ENCODE data around the gene RPTOR.
"Not testable (repeated sequence)": the region's sequence is repeated elsewhere in the genome, so short reads cannot be mapped to it uniquely, and the experiment has no call there.

RPTOR gene

GRCh38 chr17:80727409-80727755 lies 182.7 kb downstream of the RPTOR start:
- DNase-seq = no peak

GRCh38 chr17:80729016-80729415 lies 184.4 kb downstream of the RPTOR start:
- no peak for DNase-seq

- no peak for DNase-seq
These were observed 185.1 kb downstream of the RPTOR start for GRCh38 chr17:80729761-80730160.

GRCh38 chr17:80730739-80731138 lies 186.1 kb downstream of the RPTOR start:
- no peak for DNase-seq

GRCh38 chr17:80731323-80731722 lies 186.7 kb downstream of the RPTOR start:
- no peak for DNase-seq

- no peak for DNase-seq
These were observed 187.6 kb downstream of the RPTOR start for GRCh38 chr17:80732268-80732667.

- DNase-seq = peak; percentile 91
These were observed 192.7 kb downstream of the RPTOR start for GRCh38 chr17:80737106-80738019.

- peak; percentile 38 for DNase-seq
These were observed 193.6 kb downstream of the RPTOR start for GRCh38 chr17:80738020-80738808.

- DNase-seq = no peak
These were observed 194.5 kb downstream of the RPTOR start for GRCh38 chr17:80738987-80739730.

- no peak for DNase-seq
These were observed 195.5 kb downstream of the RPTOR start for GRCh38 chr17:80740141-80740540.

GRCh38 chr17:80742091-80742490 lies 197.5 kb downstream of the RPTOR start:
- no peak for DNase-seq

GRCh38 chr17:80742581-80743180 lies 198.0 kb downstream of the RPTOR start:
- DNase-seq = no peak

GRCh38 chr17:80743181-80743771 lies 198.6 kb downstream of the RPTOR start:
- DNase-seq = no peak

GRCh38 chr17:80743973-80744372 lies 199.3 kb downstream of the RPTOR start:
- not testable (repeated sequence) for DNase-seq

GRCh38 chr17:80744725-80745124 lies 200.1 kb downstream of the RPTOR start:
- not testable (repeated sequence) for DNase-seq

GRCh38 chr17:80745183-80745582 lies 200.5 kb downstream of the RPTOR start:
- no peak for DNase-seq

- DNase-seq = no peak
These were observed 201.8 kb downstream of the RPTOR start for GRCh38 chr17:80746262-80746935.

- no peak for DNase-seq
These were observed 202.8 kb downstream of the RPTOR start for GRCh38 chr17:80747469-80747868.

- no peak for DNase-seq
These were observed 205.0 kb downstream of the RPTOR start for GRCh38 chr17:80749611-80750010.

GRCh38 chr17:80750263-80750662 lies 205.6 kb downstream of the RPTOR start:
- DNase-seq = no peak

GRCh38 chr17:80751070-80751945 lies 206.7 kb downstream of the RPTOR start:
- no peak for DNase-seq
